ENCODE data around the gene APCDD1L.

The APCDD1L gene

GRCh38 chr20:58463256-58463655 lies 51.9 kb downstream of the APCDD1L start:
- DNase-seq = no peak

GRCh38 chr20:58461899-58462298 lies 53.3 kb downstream of the APCDD1L start:
- no peak for DNase-seq

- DNase-seq = no peak
Observed at GRCh38 chr20:58461104-58461503, 54.1 kb downstream of the APCDD1L start.

- DNase-seq = no peak
Observed at GRCh38 chr20:58459058-58459750, 56.0 kb downstream of the APCDD1L start.

GRCh38 chr20:58458342-58459057 lies 56.7 kb downstream of the APCDD1L start:
- DNase-seq = no peak

- no peak for DNase-seq
Observed at GRCh38 chr20:58457083-58457695, 58.0 kb downstream of the APCDD1L start.

- DNase-seq = no peak
Observed at GRCh38 chr20:58454460-58454859, 60.7 kb downstream of the APCDD1L start.

GRCh38 chr20:58453391-58453790 lies 61.8 kb downstream of the APCDD1L start:
- DNase-seq = no peak

- DNase-seq = no peak
Observed at GRCh38 chr20:58452667-58453255, 62.4 kb downstream of the APCDD1L start.

- no peak for DNase-seq
Observed at GRCh38 chr20:58450254-58450653, 64.9 kb downstream of the APCDD1L start.

GRCh38 chr20:58449681-58450221 lies 65.4 kb downstream of the APCDD1L start:
- DNase-seq = no peak

GRCh38 chr20:58448958-58449357 lies 66.2 kb downstream of the APCDD1L start:
- DNase-seq = no peak

GRCh38 chr20:58447511-58448391 lies 67.4 kb downstream of the APCDD1L start:
- peak in 1 of 2 donors; percentile 10 for DNase-seq

- no peak for DNase-seq
Observed at GRCh38 chr20:58446960-58447265, 68.3 kb downstream of the APCDD1L start.

- no peak for DNase-seq
Observed at GRCh38 chr20:58446264-58446959, 68.8 kb downstream of the APCDD1L start.

GRCh38 chr20:58444746-58445255 lies 70.4 kb downstream of the APCDD1L start:
- DNase-seq = no peak

- no peak for DNase-seq
Observed at GRCh38 chr20:58441723-58442122, 73.5 kb downstream of the APCDD1L start.

GRCh38 chr20:58440021-58440767 lies 75.0 kb downstream of the APCDD1L start:
- no peak for DNase-seq

- no peak for DNase-seq
Observed at GRCh38 chr20:58438970-58439808, 76.0 kb downstream of the APCDD1L start.
